Upper lobe of left lung (tissue), 4 donors: ENCODE results near the gene GRID2IP.

Source experiments
- CTCF ChIP-seq, 6 experiments: fragments of 450-650 bp in 4 of 6; fragments of 200-600 bp in 2 of 6; sonication (generic) in 2 of 6; IDR thresholded peaks; one replicate each; pipeline ENCODE4 v1.5.1; 2016 to 2019; ENCODE audit warnings: antibody characterized with exemption in 6 of 6
- EP300 ChIP-seq, 4 donors: sonication (generic); formaldehyde crosslinking; IDR thresholded peaks; one replicate each; pipeline ENCODE4 v1.5.1; 2017; ENCODE audit warnings: antibody characterized with exemption in 4 of 4, control low read depth in 2 of 4
- POLR2A ChIP-seq, 4 donors: fragments of 450-650 bp; IDR thresholded peaks; one replicate each; pipeline ENCODE4 v1.5.1; 2016 to 2017; ENCODE audit warnings: antibody characterized with exemption in 4 of 4, mild to moderate bottlenecking in 2 of 4

- TF ChIP-seq EP300 (IDR thresholded peaks at IDR 0.05) (no peak), CTCF (IDR thresholded peaks at IDR 0.05) (no peak), POLR2A (IDR thresholded peaks at IDR 0.05) (no peak)
These were observed 3.9 kb downstream of the GRID2IP start for GRCh38 chr7:6547400-6547799.
